WTC11 (cell line): ENCODE data around the gene FUZ.

Source experiments
- SMAD3 ChIP-seq: sonication (generic); formaldehyde crosslinking; IDR thresholded peaks from 2 replicates; pipeline ENCODE4 v1.8.0; 2022; ENCODE audit warnings: missing genetic modification reagents, mild to moderate bottlenecking, borderline replicate concordance
- TEAD1 ChIP-seq: sonication (generic); formaldehyde crosslinking; IDR thresholded peaks from 2 replicates; pipeline ENCODE4 v1.8.0; 2022; ENCODE audit warnings: mild to moderate bottlenecking, missing genetic modification reagents
- ZNF121 ChIP-seq: sonication (generic); formaldehyde crosslinking; IDR thresholded peaks from 2 replicates; pipeline ENCODE4 v1.8.0; 2023; ENCODE audit warnings: missing genetic modification reagents
- TF ChIP-seq, protein P1 (sequence below): sonication (generic); formaldehyde crosslinking; IDR thresholded peaks from 2 replicates; pipeline ENCODE4 v1.8.0; 2022; ENCODE audit warnings: mild to moderate bottlenecking, missing genetic modification reagents
- TF ChIP-seq, protein P2 (sequence below): fragments of 200-600 bp; IDR thresholded peaks from 2 replicates; pipeline ENCODE4 v1.8.0; 2022; ENCODE audit warnings: antibody characterized with exemption
- TF ChIP-seq, protein P3 (sequence below): sonication (generic); formaldehyde crosslinking; conservative IDR thresholded peaks from 2 replicates; pipeline ENCODE4 v1.8.1; 2022; ENCODE audit warnings: mild to moderate bottlenecking, missing genetic modification reagents

DNA sequence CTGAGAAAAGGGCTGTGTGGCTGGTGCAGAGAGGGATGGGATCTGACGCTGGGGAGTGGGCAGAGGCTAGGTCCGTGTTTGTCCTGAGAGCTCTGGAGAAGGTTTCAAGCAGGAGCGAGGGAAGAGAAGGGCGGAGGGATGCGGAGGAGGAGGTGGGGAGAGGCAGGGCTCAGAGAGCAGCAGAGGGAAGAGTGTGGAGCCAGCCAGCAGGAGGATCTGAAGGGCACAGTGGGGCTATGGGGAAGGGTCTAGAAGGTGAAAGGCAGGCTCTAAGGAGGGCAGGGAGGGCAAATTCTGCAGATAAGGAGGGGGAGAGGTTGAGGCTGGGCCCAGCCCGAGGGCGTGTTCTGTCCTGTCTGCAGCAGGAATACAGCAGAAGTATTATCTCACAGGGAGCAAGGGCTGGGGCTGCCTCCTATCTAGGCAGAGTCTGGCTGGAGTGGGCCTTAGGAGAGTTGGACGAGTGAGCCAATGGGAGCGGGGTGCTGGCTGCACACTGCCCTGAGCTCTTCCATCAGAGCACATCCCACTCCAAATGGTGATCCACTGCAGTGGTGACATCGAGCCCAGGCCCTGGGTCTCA, 40.2 kb downstream of the FUZ start:
- TF ChIP-seq, protein P1, sequence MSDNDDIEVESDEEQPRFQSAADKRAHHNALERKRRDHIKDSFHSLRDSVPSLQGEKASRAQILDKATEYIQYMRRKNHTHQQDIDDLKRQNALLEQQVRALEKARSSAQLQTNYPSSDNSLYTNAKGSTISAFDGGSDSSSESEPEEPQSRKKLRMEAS (CRISPR knock-in tag): no peak
- TF ChIP-seq TEAD1 (no peak), SMAD3 (CRISPR knock-in tag) (no peak), ZNF121 (CRISPR knock-in tag) (no peak)
- TF ChIP-seq, protein P2, sequence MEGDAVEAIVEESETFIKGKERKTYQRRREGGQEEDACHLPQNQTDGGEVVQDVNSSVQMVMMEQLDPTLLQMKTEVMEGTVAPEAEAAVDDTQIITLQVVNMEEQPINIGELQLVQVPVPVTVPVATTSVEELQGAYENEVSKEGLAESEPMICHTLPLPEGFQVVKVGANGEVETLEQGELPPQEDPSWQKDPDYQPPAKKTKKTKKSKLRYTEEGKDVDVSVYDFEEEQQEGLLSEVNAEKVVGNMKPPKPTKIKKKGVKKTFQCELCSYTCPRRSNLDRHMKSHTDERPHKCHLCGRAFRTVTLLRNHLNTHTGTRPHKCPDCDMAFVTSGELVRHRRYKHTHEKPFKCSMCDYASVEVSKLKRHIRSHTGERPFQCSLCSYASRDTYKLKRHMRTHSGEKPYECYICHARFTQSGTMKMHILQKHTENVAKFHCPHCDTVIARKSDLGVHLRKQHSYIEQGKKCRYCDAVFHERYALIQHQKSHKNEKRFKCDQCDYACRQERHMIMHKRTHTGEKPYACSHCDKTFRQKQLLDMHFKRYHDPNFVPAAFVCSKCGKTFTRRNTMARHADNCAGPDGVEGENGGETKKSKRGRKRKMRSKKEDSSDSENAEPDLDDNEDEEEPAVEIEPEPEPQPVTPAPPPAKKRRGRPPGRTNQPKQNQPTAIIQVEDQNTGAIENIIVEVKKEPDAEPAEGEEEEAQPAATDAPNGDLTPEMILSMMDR: no peak
- TF ChIP-seq, protein P3, sequence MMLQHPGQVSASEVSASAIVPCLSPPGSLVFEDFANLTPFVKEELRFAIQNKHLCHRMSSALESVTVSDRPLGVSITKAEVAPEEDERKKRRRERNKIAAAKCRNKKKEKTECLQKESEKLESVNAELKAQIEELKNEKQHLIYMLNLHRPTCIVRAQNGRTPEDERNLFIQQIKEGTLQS (CRISPR knock-in tag): no peak
